Transverse colon (tissue), 4 donors: ENCODE measurements around the gene STAM. TPM values are rescaled to one million over a fixed set of nuclear protein-coding genes. Genes with fewer than 3 reads are reported as not detected.

Experiments
- DNase-seq: peaks from one replicate; pipeline ENCODE4 v3.0.0-alpha.2; 2019
- H3K27ac ChIP-seq, 4 donors: fragments of 200-600 bp; sonication (generic); 2 replicates each; pipeline ENCODE4 v1.5.1; 2016 to 2018; ENCODE audit warnings: inconsistent platforms in 4 of 4
- H3K27me3 ChIP-seq: fragments of 200-600 bp; sonication (generic); 2 replicates; pipeline ENCODE4 v1.5.1; 2017; ENCODE audit warnings: inconsistent platforms
- H3K36me3 ChIP-seq, 4 donors: fragments of 200-600 bp; sonication (generic); 2 replicates each; pipeline ENCODE4 v1.5.1; 2017 to 2019; ENCODE audit warnings: inconsistent platforms in 4 of 4
- H3K4me1 ChIP-seq, 4 donors: fragments of 200-600 bp; sonication (generic); 2 replicates each; pipeline ENCODE4 v1.5.1; 2017 to 2020; ENCODE audit warnings: inconsistent platforms in 4 of 4
- H3K4me3 ChIP-seq, 4 donors: fragments of 200-600 bp; sonication (generic); 1 replicate in 1 of 4; 2 replicates in 3 of 4; pipeline versions ENCODE4 v1.5.1 to v1.6.1; 2017 to 2019; ENCODE audit warnings: inconsistent platforms in 4 of 4
- H3K9me3 ChIP-seq, 2 donors: fragments of 200-600 bp; sonication (generic); 2 replicates each; pipeline ENCODE4 v1.5.1; 2017 to 2019; ENCODE audit warnings: inconsistent platforms in 2 of 2
- EP300 ChIP-seq: sonication (generic); formaldehyde crosslinking; IDR thresholded peaks from one replicate; pipeline ENCODE4 v1.6.1; 2017; ENCODE audit warnings: antibody characterized with exemption, low read depth
- POLR2A ChIP-seq: fragments of 450-650 bp; IDR thresholded peaks from one replicate; pipeline ENCODE4 v1.6.1; 2016; ENCODE audit warnings: antibody characterized with exemption, mild to moderate bottlenecking, moderate library complexity
- POLR2AphosphoS5 ChIP-seq, 3 donors: sonication (generic); formaldehyde crosslinking; IDR thresholded peaks; one replicate each; pipeline ENCODE4 v1.6.1; 2016; ENCODE audit warnings: antibody characterized with exemption in 3 of 3
- WGBS, 2 donors: methylation state at CpG; one replicate each; pipeline ENCODE4 v1.1.5; 2018; ENCODE audit warnings: low coverage in 1 of 2; 5-methylcytosine and 5-hydroxymethylcytosine counted together
- in situ Hi-C, 4 donors: fragments of 200-750 bp; cut with MboI; loops; one replicate each; pipeline versions ENCODE4 v1.15.0 to v1.15.1; 2017; ENCODE audit warnings: low sequenced_read_pairs in 3 of 4, low pct_ligation_motif_present in 1 of 4, low pct_unique_long_range_greater_than_20kb in 1 of 4
- intact Hi-C: fragments of 100-400 bp; cut with DNase I; formaldehyde crosslinking; loops from one replicate; pipeline ENCODE4 v1.15.1; 2023; ENCODE audit warnings: low total_unique reads
- total RNA-seq, 4 donors: library from RNA; depleted of rRNA; stranded (reverse); fragments of >200 nt; gene quantifications; one replicate each; pipeline ENCODE4 v1.1.0, GENCODE V29; 2016
- TF ChIP-seq, protein P1 (sequence below), 5 experiments: fragments of 200-600 bp in 3 of 5; fragments of 450-650 bp in 2 of 5; sonication (generic) in 3 of 5; IDR thresholded peaks; 1 replicate in 2 of 5; 2 replicates in 3 of 5; pipeline ENCODE4 v1.5.1; 2016 to 2017; ENCODE audit warnings: antibody characterized with exemption in 5 of 5, inconsistent platforms in 3 of 5, mild to moderate bottlenecking in 2 of 5, moderate library complexity in 1 of 5

STAM gene
- total RNA-seq, 4 donors from 2014 or later = 1.9 to 18.4 (median 9.3) TPM

DNA sequence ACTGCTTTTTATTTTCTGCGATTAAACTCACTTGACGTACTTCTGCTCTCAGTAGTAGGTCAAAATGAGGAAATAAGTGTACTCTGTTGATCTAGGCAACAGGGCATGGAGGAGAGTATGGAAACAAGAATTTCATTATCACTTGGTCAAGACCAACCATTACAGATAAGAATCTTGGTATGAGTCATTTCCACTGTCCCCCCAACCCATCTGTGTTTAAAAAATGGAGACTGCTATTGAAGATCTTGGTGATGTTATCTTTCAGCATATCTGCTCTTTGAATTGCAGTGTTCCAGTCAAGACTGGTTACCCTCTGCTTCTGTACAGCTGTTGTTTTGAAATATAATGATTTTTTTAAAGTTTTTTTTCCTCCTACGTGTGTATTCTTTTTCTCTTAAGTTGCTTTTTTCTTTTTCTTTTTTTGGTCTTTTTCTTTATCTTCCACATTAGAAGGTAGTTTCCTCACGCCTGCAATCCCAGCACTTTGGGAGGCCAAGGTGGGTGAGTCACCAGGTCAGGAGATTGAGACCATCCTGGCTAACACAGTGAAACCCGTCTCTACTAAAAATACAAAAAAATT is 11.7 kb downstream of the STAM start:
- H3K27me3 ChIP-seq = no peaks in the 10 kb centered on the region
- peaks cover 0 to 16% (median 7%) of the 10 kb centered on the region in 4 donors for H3K4me1 ChIP-seq
- DNase-seq = no peak
- H3K9me3 ChIP-seq = no peaks in the 10 kb centered on the region
- TF ChIP-seq, protein P1, sequence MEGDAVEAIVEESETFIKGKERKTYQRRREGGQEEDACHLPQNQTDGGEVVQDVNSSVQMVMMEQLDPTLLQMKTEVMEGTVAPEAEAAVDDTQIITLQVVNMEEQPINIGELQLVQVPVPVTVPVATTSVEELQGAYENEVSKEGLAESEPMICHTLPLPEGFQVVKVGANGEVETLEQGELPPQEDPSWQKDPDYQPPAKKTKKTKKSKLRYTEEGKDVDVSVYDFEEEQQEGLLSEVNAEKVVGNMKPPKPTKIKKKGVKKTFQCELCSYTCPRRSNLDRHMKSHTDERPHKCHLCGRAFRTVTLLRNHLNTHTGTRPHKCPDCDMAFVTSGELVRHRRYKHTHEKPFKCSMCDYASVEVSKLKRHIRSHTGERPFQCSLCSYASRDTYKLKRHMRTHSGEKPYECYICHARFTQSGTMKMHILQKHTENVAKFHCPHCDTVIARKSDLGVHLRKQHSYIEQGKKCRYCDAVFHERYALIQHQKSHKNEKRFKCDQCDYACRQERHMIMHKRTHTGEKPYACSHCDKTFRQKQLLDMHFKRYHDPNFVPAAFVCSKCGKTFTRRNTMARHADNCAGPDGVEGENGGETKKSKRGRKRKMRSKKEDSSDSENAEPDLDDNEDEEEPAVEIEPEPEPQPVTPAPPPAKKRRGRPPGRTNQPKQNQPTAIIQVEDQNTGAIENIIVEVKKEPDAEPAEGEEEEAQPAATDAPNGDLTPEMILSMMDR (IDR thresholded peaks at IDR 0.05) = no peak
- TF ChIP-seq EP300 = no peak
- no peak for TF ChIP-seq POLR2AphosphoS5 (IDR thresholded peaks at IDR 0.05)
- no peak for TF ChIP-seq POLR2A
- H3K36me3 ChIP-seq = peaks cover 0 to 12% (median 2%) of the 10 kb centered on the region in 4 donors
- WGBS, 2 donors = 75 to 77% methylated on average over 4 to 5 of the region's 5 CpGs
- no peak overlapping the region for H3K4me3 ChIP-seq
- in situ Hi-C loops = loop anchor here in 1 of 4 donors (25.0 kb wide), 1 partner anchor 118 kb away; no protein-coding TSS in a partner anchor
- intact Hi-C loops = no loop called here
- H3K27ac ChIP-seq = no peak overlapping the region

DNA sequence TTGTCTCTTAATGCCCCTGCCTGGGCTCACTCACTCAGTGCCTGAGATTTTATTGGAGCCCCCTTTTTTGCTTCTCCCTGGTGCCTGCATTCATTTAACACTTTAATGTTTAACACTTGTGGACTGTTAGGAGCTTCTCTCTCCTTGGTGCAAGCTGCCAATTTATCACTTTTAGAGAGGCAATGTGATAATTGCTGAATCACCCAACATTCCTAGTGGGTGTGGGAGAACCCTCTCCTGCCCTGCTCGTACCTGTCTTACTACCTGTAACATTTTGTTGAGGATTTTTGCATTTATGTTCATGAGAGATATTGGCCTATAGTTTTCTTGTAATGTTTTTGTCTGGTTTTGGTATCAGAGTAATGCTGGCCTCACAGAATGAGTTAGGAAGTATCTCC is 13.2 kb downstream of the STAM start:
- Histone ChIP-seq H3K4me1 (peaks cover 0 to 16% (median 7%) of the 10 kb centered on the region in 4 donors), H3K27ac (no peak overlapping the region), H3K9me3 (no peaks in the 10 kb centered on the region), H3K4me3 (no peak overlapping the region), H3K27me3 (no peaks in the 10 kb centered on the region), H3K36me3 (peaks cover 0 to 21% (median 4%) of the 10 kb centered on the region in 4 donors)
- WGBS, 2 donors = 59 to 80% methylated on average over 1 of the region's 1 CpG
- DNase-seq = no peak
- no peak for TF ChIP-seq EP300
- TF ChIP-seq, protein P1 (IDR thresholded peaks at IDR 0.05) = no peak
- intact Hi-C loops (no loop called here), in situ Hi-C loops (loop anchor here in 1 of 4 donors (25.0 kb wide), 1 partner anchor 120 kb away; no protein-coding TSS in a partner anchor)

GRCh38 chr10:17659365-17659764 is 15.4 kb downstream of the STAM start:
- WGBS, 2 donors = 88 to 94% methylated on average over 3 to 4 of the region's 4 CpGs
- H3K27ac ChIP-seq = no peak overlapping the region
- H3K4me1 ChIP-seq = peaks cover 0 to 16% (median 7%) of the 10 kb centered on the region in 4 donors
- in situ Hi-C loops (loop anchor here in 1 of 4 donors (25.0 kb wide), 1 partner anchor 122 kb away; no protein-coding TSS in a partner anchor), intact Hi-C loops (no loop called here)
- TF ChIP-seq EP300 (no peak), POLR2AphosphoS5 (IDR thresholded peaks at IDR 0.05) (no peak), POLR2A (no peak)
- TF ChIP-seq, protein P1 (IDR thresholded peaks at IDR 0.05) = no peak
- H3K27me3 ChIP-seq = no peaks in the 10 kb centered on the region
- no peaks in the 10 kb centered on the region for H3K9me3 ChIP-seq
- DNase-seq = no peak
- H3K36me3 ChIP-seq = peaks cover 0 to 9% (median 4%) of the 10 kb centered on the region in 4 donors
- H3K4me3 ChIP-seq = no peak overlapping the region

DNA sequence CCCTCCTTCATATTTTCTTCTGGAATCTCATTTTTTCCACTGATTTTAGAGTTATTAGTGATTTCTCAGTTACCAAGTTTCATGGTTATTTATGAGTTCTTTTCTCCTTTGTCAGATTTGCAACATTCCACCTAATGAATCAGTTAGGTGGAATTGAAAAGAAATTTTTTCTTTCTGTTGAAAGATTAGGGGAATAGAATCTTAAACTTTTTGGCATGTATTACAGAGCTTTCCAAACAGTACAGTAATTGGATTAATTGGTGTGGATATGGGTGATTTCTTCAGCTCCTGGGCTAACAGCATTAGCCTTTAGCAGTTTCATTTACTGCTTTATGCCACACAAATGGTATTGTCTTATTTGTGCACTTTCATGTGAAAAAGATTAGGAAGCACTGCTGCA is 17.0 kb downstream of the STAM start:
- no peak overlapping the region for H3K27ac ChIP-seq
- H3K4me1 ChIP-seq = peaks cover 0 to 12% (median 9%) of the 10 kb centered on the region in 4 donors
- TF ChIP-seq, protein P1 (IDR thresholded peaks at IDR 0.05) = no peak
- no peak for TF ChIP-seq POLR2A
- no peak for TF ChIP-seq EP300
- TF ChIP-seq POLR2AphosphoS5 (IDR thresholded peaks at IDR 0.05) = no peak
- no peak overlapping the region for H3K4me3 ChIP-seq
- in situ Hi-C loops = loop anchor here in 1 of 4 donors (25.0 kb wide), 1 partner anchor 124 kb away; no protein-coding TSS in a partner anchor
- H3K36me3 ChIP-seq = peaks cover 0 to 9% (median 4%) of the 10 kb centered on the region in 4 donors
- intact Hi-C loops = no loop called here
- no peaks in the 10 kb centered on the region for H3K9me3 ChIP-seq
- no peak for DNase-seq
- H3K27me3 ChIP-seq = no peaks in the 10 kb centered on the region
